ENCODE measurements around the gene GPR15.
"Not testable (repeated sequence)": the region's sequence is repeated elsewhere in the genome, so short reads cannot be mapped to it uniquely, and the experiment has no call there.

GPR15 gene

GRCh38 chr3:98556164-98557130 lies 24.7 kb downstream of the GPR15 start:
- no peaks in the 10 kb centered on the region for H3K9me2 ChIP-seq (replicated peaks; ENCODE audit: control insufficient read depth, low read length)
- H3K4me2 ChIP-seq (ENCODE audit: low read length) = peak overlapping the region; percentile 62
- no peaks in the 10 kb centered on the region for H3K36me3 ChIP-seq (ENCODE audit: control insufficient read depth, low read length)
- no peaks in the 10 kb centered on the region for H4K20me1 ChIP-seq (ENCODE audit: control insufficient read depth, insufficient read depth, low read depth, low read length)
- H3K27me3 ChIP-seq (ENCODE audit: control insufficient read depth, low read length) = no peaks in the 10 kb centered on the region
- H3K27ac ChIP-seq (ENCODE audit: low read depth, low read length) = peak overlapping the region; percentile 17; the same call in 1 of the 2 replicates
- peaks cover 73% of the 10 kb centered on the region for H3K4me1 ChIP-seq (ENCODE audit: control insufficient read depth, low read length)
- H3K79me2 ChIP-seq (ENCODE audit: control insufficient read depth, low read length) = no peaks in the 10 kb centered on the region
- H3F3A ChIP-seq (ENCODE audit: control insufficient read depth, insufficient read depth) = no peaks in the 10 kb centered on the region; the same call in 1 of the 2 replicates
- TF ChIP-seq EZH2phosphoT487 (IDR thresholded peaks at IDR 0.05; ENCODE audit: borderline replicate concordance, low read length) (no peak), CTCF (IDR thresholded peaks at IDR 0.05; ENCODE audit: low read depth, low read length, poor library complexity, severe bottlenecking) (no peak)
- peak overlapping the region; percentile 27 for H3K4me3 ChIP-seq (ENCODE audit: low read length)
- H3K9me3 ChIP-seq (ENCODE audit: control insufficient read depth, insufficient read depth, low read length) = no peaks in the 10 kb centered on the region

- Histone ChIP-seq H3K9me2 (replicated peaks; ENCODE audit: control insufficient read depth, low read length) (no peaks in the 10 kb centered on the region), H3K4me2 (ENCODE audit: low read length) (peak overlapping the region; percentile 62), H3K36me3 (ENCODE audit: control insufficient read depth, low read length) (no peaks in the 10 kb centered on the region), H3K79me2 (ENCODE audit: control insufficient read depth, low read length) (no peaks in the 10 kb centered on the region), H3K27ac (ENCODE audit: low read depth, low read length) (no peak overlapping the region), H4K20me1 (ENCODE audit: control insufficient read depth, insufficient read depth, low read depth, low read length) (no peaks in the 10 kb centered on the region), H3K9me3 (ENCODE audit: control insufficient read depth, insufficient read depth, low read length) (no peaks in the 10 kb centered on the region), H3K27me3 (ENCODE audit: control insufficient read depth, low read length) (no peaks in the 10 kb centered on the region), H3F3A (ENCODE audit: control insufficient read depth, insufficient read depth) (peaks cover 2% of the 10 kb centered on the region), H3K4me1 (ENCODE audit: control insufficient read depth, low read length) (peaks cover 72% of the 10 kb centered on the region), H3K4me3 (ENCODE audit: low read length) (peak overlapping the region; percentile 27)
- TF ChIP-seq CTCF (IDR thresholded peaks at IDR 0.05; ENCODE audit: low read depth, low read length, poor library complexity, severe bottlenecking) (no peak), EZH2phosphoT487 (IDR thresholded peaks at IDR 0.05; ENCODE audit: borderline replicate concordance, low read length) (no peak)
Measured at GRCh38 chr3:98557324-98558010, 25.7 kb downstream of the GPR15 start.

- H3K4me3 ChIP-seq (ENCODE audit: low read length) = no peak overlapping the region
Measured at GRCh38 chr3:98558100-98558827, 26.5 kb downstream of the GPR15 start.

GRCh38 chr3:98559769-98560168 lies 28.0 kb downstream of the GPR15 start:
- H3K36me3 ChIP-seq (ENCODE audit: control insufficient read depth, low read length); H3K27me3 ChIP-seq (ENCODE audit: control insufficient read depth, low read length); H3K79me2 ChIP-seq (ENCODE audit: control insufficient read depth, low read length); H4K20me1 ChIP-seq (ENCODE audit: control insufficient read depth, insufficient read depth, low read depth, low read length); H3K9me2 ChIP-seq (replicated peaks; ENCODE audit: control insufficient read depth, low read length); H3K27ac ChIP-seq (ENCODE audit: low read depth, low read length); H3K4me3 ChIP-seq (ENCODE audit: low read length); H3K4me2 ChIP-seq (ENCODE audit: low read length); H3K9me3 ChIP-seq (ENCODE audit: control insufficient read depth, insufficient read depth, low read length): not testable (repeated sequence)
- H3K4me1 ChIP-seq (ENCODE audit: control insufficient read depth, low read length) = peaks cover 72% of the 10 kb centered on the region
- H3F3A ChIP-seq (ENCODE audit: control insufficient read depth, insufficient read depth) = peaks cover 17% of the 10 kb centered on the region

More at GRCh38 chr3:98558100-98558827, 26.5 kb downstream of the GPR15 start:
- Histone ChIP-seq H3K36me3 (ENCODE audit: control insufficient read depth, low read length) (no peaks in the 10 kb centered on the region), H4K20me1 (ENCODE audit: control insufficient read depth, insufficient read depth, low read depth, low read length) (no peaks in the 10 kb centered on the region), H3K27me3 (ENCODE audit: control insufficient read depth, low read length) (no peaks in the 10 kb centered on the region), H3K9me2 (replicated peaks; ENCODE audit: control insufficient read depth, low read length) (no peaks in the 10 kb centered on the region), H3K9me3 (ENCODE audit: control insufficient read depth, insufficient read depth, low read length) (no peaks in the 10 kb centered on the region), H3K27ac (ENCODE audit: low read depth, low read length) (no peak overlapping the region), H3K79me2 (ENCODE audit: control insufficient read depth, low read length) (no peaks in the 10 kb centered on the region), H3K4me2 (ENCODE audit: low read length) (no peak overlapping the region), H3F3A (ENCODE audit: control insufficient read depth, insufficient read depth) (peaks cover 7% of the 10 kb centered on the region), H3K4me1 (ENCODE audit: control insufficient read depth, low read length) (peaks cover 72% of the 10 kb centered on the region)
- no peak for TF ChIP-seq CTCF (IDR thresholded peaks at IDR 0.05; ENCODE audit: low read depth, low read length, poor library complexity, severe bottlenecking)
- TF ChIP-seq EZH2phosphoT487 (IDR thresholded peaks at IDR 0.05; ENCODE audit: borderline replicate concordance, low read length) = no peak

Measured in DOHH2 (cell line).